Measurements from ENCODE around the gene TSEN15. TPM values are rescaled to one million over a fixed set of nuclear protein-coding genes. Genes with fewer than 3 reads are reported as not detected.

Gene TSEN15
- polyA plus RNA-seq, 1 experiment: 69.9 TPM

GRCh38 chr1:184012187-184012586 lies 39.3 kb upstream of the TSEN15 start:
- no peak for TF ChIP-seq CTCF (IDR thresholded peaks at IDR 0.05; ENCODE audit: low read depth, low read length)
- CTCF ChIA-PET: no interaction called here
- H3K9me3 ChIP-seq (ENCODE audit: control insufficient read depth, insufficient read depth, low read length): peaks cover 3% of the 10 kb centered on the region; the same call in 1 of the 2 replicates
- H3K4me3 ChIP-seq (ENCODE audit: low read depth, low read length): no peak overlapping the region
- DNase-seq (ENCODE audit: low read depth, low spot score): no peak
- H3K27me3 ChIP-seq (ENCODE audit: control insufficient read depth, insufficient read depth, low read length): no peaks in the 10 kb centered on the region
- POLR2A ChIA-PET: no interaction called here
- no peak overlapping the region for H3K27ac ChIP-seq (ENCODE audit: low read depth, low read length)

- TF ChIP-seq CTCF (IDR thresholded peaks at IDR 0.05; ENCODE audit: low read depth, low read length): no peak
- CTCF ChIA-PET: no interaction called here
Measured at GRCh38 chr1:184014271-184014670, 37.3 kb upstream of the TSEN15 start.

GRCh38 chr1:184016169-184016568 lies 35.4 kb upstream of the TSEN15 start:
- no peak for TF ChIP-seq CTCF (IDR thresholded peaks at IDR 0.05; ENCODE audit: low read depth, low read length)
- POLR2A ChIA-PET: no interaction called here
- Histone ChIP-seq H3K9me3 (ENCODE audit: control insufficient read depth, insufficient read depth, low read length) (peaks cover 3% of the 10 kb centered on the region; the same call in 1 of the 2 replicates), H3K4me3 (ENCODE audit: low read depth, low read length) (no peak overlapping the region), H3K27me3 (ENCODE audit: control insufficient read depth, insufficient read depth, low read length) (no peaks in the 10 kb centered on the region), H3K27ac (ENCODE audit: low read depth, low read length) (no peak overlapping the region)
- no peak for DNase-seq (ENCODE audit: low read depth, low spot score)
- CTCF ChIA-PET: no interaction called here

More at GRCh38 chr1:184014271-184014670, 37.3 kb upstream of the TSEN15 start:
- Histone ChIP-seq H3K27ac (ENCODE audit: low read depth, low read length) (no peak overlapping the region), H3K9me3 (ENCODE audit: control insufficient read depth, insufficient read depth, low read length) (peaks cover 3% of the 10 kb centered on the region; the same call in 1 of the 2 replicates), H3K27me3 (ENCODE audit: control insufficient read depth, insufficient read depth, low read length) (no peaks in the 10 kb centered on the region), H3K4me3 (ENCODE audit: low read depth, low read length) (no peak overlapping the region)
- POLR2A ChIA-PET: no interaction called here
- no peak for DNase-seq (ENCODE audit: low read depth, low spot score)

GRCh38 chr1:184017306-184017705 lies 34.2 kb upstream of the TSEN15 start:
- ChIA-PET CTCF (interaction anchor here (0.6 kb wide), 1 partner anchor 866 kb away, joined by 3 read pairs; no protein-coding TSS in a partner anchor), POLR2A (no interaction called here)
- no peaks in the 10 kb centered on the region for H3K9me3 ChIP-seq (ENCODE audit: control insufficient read depth, insufficient read depth, low read length)
- no peaks in the 10 kb centered on the region for H3K27me3 ChIP-seq (ENCODE audit: control insufficient read depth, insufficient read depth, low read length)
- H3K27ac ChIP-seq (ENCODE audit: low read depth, low read length): no peak overlapping the region
- no peak for DNase-seq (ENCODE audit: low read depth, low spot score)
- TF ChIP-seq CTCF (IDR thresholded peaks at IDR 0.05; ENCODE audit: low read depth, low read length): no peak
- H3K4me3 ChIP-seq (ENCODE audit: low read depth, low read length): no peak overlapping the region

- no peak overlapping the region for H3K27ac ChIP-seq (ENCODE audit: low read depth, low read length)
- TF ChIP-seq CTCF (IDR thresholded peaks at IDR 0.05; ENCODE audit: low read depth, low read length): no peak
- H3K27me3 ChIP-seq (ENCODE audit: control insufficient read depth, insufficient read depth, low read length): no peaks in the 10 kb centered on the region
- DNase-seq (ENCODE audit: low read depth, low spot score): no peak
- H3K4me3 ChIP-seq (ENCODE audit: low read depth, low read length): no peak overlapping the region
- H3K9me3 ChIP-seq (ENCODE audit: control insufficient read depth, insufficient read depth, low read length): no peaks in the 10 kb centered on the region
- CTCF ChIA-PET: no interaction called here
- POLR2A ChIA-PET: no interaction called here
Measured at GRCh38 chr1:184018622-184019021, 32.9 kb upstream of the TSEN15 start.

All from AG04450 (cell line).